ENCODE measurements around the gene CLDN25. TPM values are rescaled to one million over a fixed set of nuclear protein-coding genes. Genes with fewer than 3 reads are reported as not detected.
"Not testable (repeated sequence)": the region's sequence is repeated elsewhere in the genome, so short reads cannot be mapped to it uniquely, and the experiment has no call there.

Gene CLDN25
- 0.27 TPM for total RNA-seq
- under 1 TPM in 4 of 8 donors, not detected in 4; 0.15 to 0.44 (median 0.29) TPM for polyA plus RNA-seq (ENCODE audit: insufficient read depth in 1 of 8, insufficient read length in 8 of 8, low replicate concordance in 1 of 8)
- long read RNA-seq, donor 1, result 0 reads
- long read RNA-seq, donor 2, result 0 reads
- long read RNA-seq, donor 3, result 0 reads
- long read RNA-seq, donor 4, result 0 reads
- long read RNA-seq, donor 5, result 0 reads
- long read RNA-seq, donor 6, result 0 reads
- long read RNA-seq, donor 7, result 0 reads
- long read RNA-seq, donor 8, result 0 reads
- long read RNA-seq, donor 9, result 0 reads
- long read RNA-seq, donor 10, result 0 reads
- long read RNA-seq, donor 11, partial matches to known transcripts, result 0 of 1 reads
- long read RNA-seq, donor 11, other reads (novel, unspliced or antisense), result 0 of 1 reads

DNA sequence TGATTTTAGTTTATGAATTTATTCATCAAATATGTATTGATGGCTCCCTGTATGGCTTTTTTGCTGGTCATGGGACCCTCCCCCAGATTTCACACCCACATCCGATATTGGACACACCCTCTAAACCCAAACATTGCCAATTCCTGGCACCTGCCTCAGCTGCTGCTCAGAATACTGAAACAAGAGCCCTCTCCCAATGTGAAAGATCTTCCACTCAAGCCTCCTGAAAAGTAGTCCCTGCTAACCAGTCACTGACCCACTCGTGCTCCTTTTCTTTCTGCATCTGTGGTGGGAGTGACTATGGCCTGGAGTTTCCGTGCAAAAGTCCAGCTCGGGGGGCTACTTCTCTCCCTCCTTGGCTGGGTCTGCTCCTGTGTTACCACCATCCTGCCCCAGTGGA, at the start of gene CLDN25:
Gene CLDN25 (plus strand): TSS at position 301 of the 400 bp plus-strand sequence. CDS start 0 bp downstream, at position 301.
- Histone ChIP-seq H3K27me3 (ENCODE audit: control insufficient read depth, insufficient read depth, low read length) (no peaks in the 10 kb centered on the region), H3K27ac (ENCODE audit: low read length) (no peak within 1 kb of the TSS), H3K9me3 (replicated peaks; ENCODE audit: control insufficient read depth, low read depth, low read length) (no peaks in the 10 kb centered on the region), H3K4me3 (ENCODE audit: low read length) (no peak within 1 kb of the TSS), H3K4me1 (ENCODE audit: control insufficient read depth, insufficient read depth, low read length) (peaks cover 3% of the 10 kb centered on the region), H3K36me3 (ENCODE audit: control insufficient read depth, insufficient read depth, low read length) (no peaks in the 10 kb centered on the region)
- DNase-seq, result peak; percentile 4
- 60% methylated on average over 2 of the region's 4 CpGs for WGBS (ENCODE audit: insufficient coverage)

DNA sequence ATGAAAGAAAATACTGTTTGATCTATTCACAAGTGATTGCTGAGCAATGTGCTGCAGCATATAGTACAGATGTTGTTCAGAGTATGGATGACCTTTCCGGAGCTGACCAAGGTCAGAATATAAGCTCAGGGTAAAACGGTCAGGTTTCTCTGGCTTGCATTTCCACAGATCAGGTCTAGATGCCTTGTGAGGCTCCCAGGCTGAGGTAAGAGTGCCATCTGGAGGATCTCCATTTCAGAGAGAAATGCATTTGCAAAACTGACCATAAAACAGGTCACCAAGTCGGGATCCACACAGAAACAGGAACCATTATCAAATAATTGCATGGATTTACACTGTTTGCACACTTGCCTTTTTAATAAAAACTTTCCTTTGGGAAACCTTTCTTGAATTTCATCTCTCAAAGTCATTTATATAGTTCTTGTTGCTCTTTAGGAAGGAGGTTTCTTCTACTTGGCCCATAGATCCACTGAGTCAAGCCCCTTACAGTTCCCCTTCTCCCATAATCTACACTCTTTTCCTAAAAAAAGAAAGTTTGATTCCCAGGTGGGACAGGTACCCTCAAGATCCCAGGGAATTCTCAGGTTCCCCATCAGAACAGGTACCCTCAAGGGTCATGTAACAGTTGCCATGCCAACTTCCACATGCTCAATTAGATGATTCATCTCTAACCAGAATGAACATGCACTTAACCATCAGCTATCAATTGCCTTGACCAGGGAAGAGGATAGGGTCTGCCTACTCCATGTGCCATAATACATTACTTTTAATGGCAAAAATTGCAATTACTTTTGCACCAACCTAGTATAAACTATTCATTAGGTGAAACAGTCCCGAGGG, 48.5 kb upstream of the CLDN25 start:
- H3K27ac ChIP-seq (ENCODE audit: low read length), result no peak overlapping the region
- H3K4me3 ChIP-seq (ENCODE audit: low read length), result no peak overlapping the region
- H3K9me3 ChIP-seq (replicated peaks; ENCODE audit: control insufficient read depth, low read depth, low read length), result no peaks in the 10 kb centered on the region
- H3K27me3 ChIP-seq (ENCODE audit: control insufficient read depth, insufficient read depth, low read length), result no peaks in the 10 kb centered on the region
- peaks cover 15% of the 10 kb centered on the region for H3K36me3 ChIP-seq (ENCODE audit: control insufficient read depth, insufficient read depth, low read length)
- 0% methylated on average over 1 of the region's 4 CpGs for WGBS (ENCODE audit: insufficient coverage)
- H3K4me1 ChIP-seq (ENCODE audit: control insufficient read depth, insufficient read depth, low read length), result no peaks in the 10 kb centered on the region
- peak; percentile 71 for DNase-seq

DNA sequence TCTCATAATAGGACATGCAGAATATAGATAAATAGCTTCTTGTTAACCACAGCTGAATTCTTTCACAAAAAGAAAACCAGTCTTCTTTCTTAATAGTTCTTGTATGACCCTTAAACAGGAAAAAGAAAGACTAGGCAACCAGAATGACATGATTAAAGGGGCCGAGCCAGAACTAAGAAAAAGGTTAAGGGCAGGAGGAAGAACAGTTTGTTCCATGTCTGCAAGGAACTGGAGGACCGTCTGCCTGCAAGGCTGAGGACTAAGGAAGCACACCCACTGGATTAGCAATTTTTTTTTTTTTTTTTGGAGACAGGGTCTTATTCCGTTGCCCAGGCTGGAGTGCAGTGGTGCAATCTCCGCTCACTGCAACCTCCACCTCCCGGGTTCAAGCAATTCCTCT, 47.5 kb upstream of the CLDN25 start:
- Histone ChIP-seq H3K4me1 (ENCODE audit: control insufficient read depth, insufficient read depth, low read length) (no peaks in the 10 kb centered on the region), H3K27me3 (ENCODE audit: control insufficient read depth, insufficient read depth, low read length) (no peaks in the 10 kb centered on the region), H3K9me3 (replicated peaks; ENCODE audit: control insufficient read depth, low read depth, low read length) (no peaks in the 10 kb centered on the region), H3K36me3 (ENCODE audit: control insufficient read depth, insufficient read depth, low read length) (peaks cover 23% of the 10 kb centered on the region), H3K4me3 (ENCODE audit: low read length) (no peak overlapping the region), H3K27ac (ENCODE audit: low read length) (no peak overlapping the region)
- WGBS (ENCODE audit: insufficient coverage), result 87% methylated on average over 5 of the region's 5 CpGs
- no peak for DNase-seq

DNA sequence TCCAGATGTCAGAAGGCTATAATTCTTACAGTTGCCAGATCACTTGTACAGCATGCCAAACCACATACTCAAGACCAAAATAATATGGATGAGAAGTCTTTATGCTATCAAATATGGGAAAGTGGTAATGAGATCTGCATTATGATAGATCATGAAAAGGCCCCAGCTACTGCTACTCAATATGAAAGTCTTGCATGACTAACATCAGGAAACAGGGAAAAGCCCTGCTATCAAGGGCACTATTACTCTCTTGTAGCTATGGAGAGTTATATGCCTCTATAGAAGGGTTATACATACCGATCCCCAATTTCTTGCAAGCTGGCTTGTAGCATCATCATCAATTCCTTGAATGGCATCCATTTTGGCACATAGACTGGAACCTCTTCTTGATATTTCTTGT, 43.3 kb upstream of the CLDN25 start:
- Histone ChIP-seq H3K9me3 (replicated peaks; ENCODE audit: control insufficient read depth, low read depth, low read length) (no peaks in the 10 kb centered on the region), H3K4me3 (ENCODE audit: low read length) (no peak overlapping the region), H3K27me3 (ENCODE audit: control insufficient read depth, insufficient read depth, low read length) (no peaks in the 10 kb centered on the region), H3K36me3 (ENCODE audit: control insufficient read depth, insufficient read depth, low read length) (peaks cover 43% of the 10 kb centered on the region), H3K27ac (ENCODE audit: low read length) (no peak overlapping the region), H3K4me1 (ENCODE audit: control insufficient read depth, insufficient read depth, low read length) (no peaks in the 10 kb centered on the region)
- no peak for DNase-seq
- WGBS (ENCODE audit: insufficient coverage), result no CpG with 5 or more reads among the region's 1 CpG

DNA sequence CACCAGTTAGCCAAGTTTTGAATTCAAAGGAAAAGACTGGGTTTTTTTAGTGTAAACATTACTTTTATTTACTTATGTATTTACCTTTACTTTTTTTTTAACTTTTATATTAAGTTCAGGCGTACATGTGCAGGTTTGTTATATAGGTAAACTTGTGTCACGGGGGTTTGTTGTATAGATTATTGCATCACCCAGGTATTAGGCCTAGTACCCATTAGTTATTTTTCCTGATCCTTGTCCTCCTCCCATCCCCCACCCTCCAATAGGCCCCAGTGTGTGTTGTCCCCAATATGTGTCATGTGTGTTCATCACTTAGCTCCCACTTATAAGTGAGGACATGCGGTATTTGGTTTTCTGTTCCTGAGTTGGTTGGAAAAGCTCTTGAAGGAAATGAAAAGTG, 26.7 kb upstream of the CLDN25 start:
- Histone ChIP-seq H3K4me1 (ENCODE audit: control insufficient read depth, insufficient read depth, low read length) (no peaks in the 10 kb centered on the region), H3K36me3 (ENCODE audit: control insufficient read depth, insufficient read depth, low read length) (peaks cover 25% of the 10 kb centered on the region), H3K9me3 (replicated peaks; ENCODE audit: control insufficient read depth, low read depth, low read length) (no peaks in the 10 kb centered on the region), H3K4me3 (ENCODE audit: low read length) (no peak overlapping the region), H3K27ac (ENCODE audit: low read length) (no peak overlapping the region), H3K27me3 (ENCODE audit: control insufficient read depth, insufficient read depth, low read length) (no peaks in the 10 kb centered on the region)
- WGBS (ENCODE audit: insufficient coverage), result no CpG with 5 or more reads among the region's 3 CpGs
- no peak for DNase-seq

DNA sequence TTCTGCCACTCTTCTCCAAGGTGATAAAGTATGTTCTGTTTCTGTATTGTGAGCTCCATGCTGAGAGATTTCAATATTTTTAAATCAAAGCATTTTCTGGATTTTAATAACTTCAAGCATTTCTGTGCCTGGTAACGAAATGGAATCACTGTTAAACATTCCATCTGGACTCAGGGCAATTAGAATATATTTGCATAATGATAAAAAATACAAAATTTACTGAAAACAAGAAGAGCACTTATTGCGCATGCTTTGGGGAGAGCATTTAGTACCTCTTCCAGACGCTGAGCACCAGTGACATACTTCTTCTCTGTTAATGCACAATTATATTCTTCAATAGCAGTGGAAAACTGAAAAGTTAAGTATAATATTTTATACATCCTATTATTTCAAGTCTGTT, 19.4 kb upstream of the CLDN25 start:
- Histone ChIP-seq H3K9me3 (replicated peaks; ENCODE audit: control insufficient read depth, low read depth, low read length) (no peaks in the 10 kb centered on the region), H3K4me3 (ENCODE audit: low read length) (no peak overlapping the region), H3K27ac (ENCODE audit: low read length) (no peak overlapping the region), H3K4me1 (ENCODE audit: control insufficient read depth, insufficient read depth, low read length) (no peaks in the 10 kb centered on the region), H3K36me3 (ENCODE audit: control insufficient read depth, insufficient read depth, low read length) (peaks cover 28% of the 10 kb centered on the region), H3K27me3 (ENCODE audit: control insufficient read depth, insufficient read depth, low read length) (no peaks in the 10 kb centered on the region)
- no peak for DNase-seq
- WGBS (ENCODE audit: insufficient coverage), result no CpG with 5 or more reads among the region's 3 CpGs

DNA sequence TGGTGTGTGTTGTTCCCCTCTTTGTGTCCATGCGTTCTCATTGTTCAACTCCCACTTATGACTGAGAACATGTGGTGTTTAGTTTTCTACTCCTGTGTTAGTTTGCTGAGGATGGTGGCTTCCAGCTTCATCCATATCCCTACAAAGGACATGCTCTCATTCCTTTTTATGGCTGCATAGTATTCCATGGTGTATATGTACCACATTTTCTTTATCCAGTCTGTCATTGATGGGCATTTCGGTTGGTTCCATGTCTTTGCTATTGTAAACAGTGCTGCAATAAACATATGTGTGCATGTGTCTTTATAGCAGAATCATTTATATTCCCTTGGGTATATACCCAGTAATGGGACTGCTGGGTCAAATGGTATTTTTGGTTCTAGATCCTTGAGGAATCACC, 16.6 kb upstream of the CLDN25 start:
- WGBS (ENCODE audit: insufficient coverage), result no CpG with 5 or more reads among the region's 2 CpGs
- H3K27ac ChIP-seq (ENCODE audit: low read length); H3K4me1 ChIP-seq (ENCODE audit: control insufficient read depth, insufficient read depth, low read length); H3K27me3 ChIP-seq (ENCODE audit: control insufficient read depth, insufficient read depth, low read length); H3K9me3 ChIP-seq (replicated peaks; ENCODE audit: control insufficient read depth, low read depth, low read length); DNase-seq; H3K4me3 ChIP-seq (ENCODE audit: low read length): not testable (repeated sequence)
- peaks cover 26% of the 10 kb centered on the region for H3K36me3 ChIP-seq (ENCODE audit: control insufficient read depth, insufficient read depth, low read length)

DNA sequence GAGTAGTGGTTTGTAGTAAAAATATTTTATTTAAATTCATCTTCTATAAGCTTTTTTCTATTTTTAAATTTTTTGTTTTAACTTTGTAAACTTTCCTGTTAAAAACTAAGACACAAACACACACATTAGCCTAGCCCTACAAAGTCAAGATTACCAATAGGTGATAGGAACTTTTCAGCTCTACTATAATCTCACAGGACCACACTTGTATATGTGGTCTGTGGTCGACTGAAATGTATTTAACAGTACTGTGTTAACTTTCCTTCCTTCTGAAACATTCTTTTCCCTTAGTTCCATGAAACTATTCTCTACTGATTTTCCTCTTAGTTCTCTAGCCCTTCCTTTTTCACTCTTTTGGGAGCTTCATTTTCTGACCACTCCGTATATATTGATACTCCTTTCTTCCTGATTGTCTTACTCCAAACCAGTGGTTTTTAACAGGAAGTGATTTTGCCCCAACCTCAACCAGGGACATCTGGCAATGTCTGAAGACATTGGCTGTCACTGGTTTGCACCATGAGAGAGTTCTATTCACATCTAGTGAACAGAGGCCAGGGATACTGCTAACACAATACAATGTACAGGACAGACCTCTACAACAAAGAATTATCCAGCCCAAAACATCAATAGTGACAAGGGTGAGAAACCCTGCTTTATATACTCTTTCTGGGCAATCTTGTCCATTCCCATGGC, 14.9 kb upstream of the CLDN25 start:
- Histone ChIP-seq H3K9me3 (replicated peaks; ENCODE audit: control insufficient read depth, low read depth, low read length) (no peaks in the 10 kb centered on the region), H3K27me3 (ENCODE audit: control insufficient read depth, insufficient read depth, low read length) (no peaks in the 10 kb centered on the region), H3K36me3 (ENCODE audit: control insufficient read depth, insufficient read depth, low read length) (peaks cover 24% of the 10 kb centered on the region), H3K27ac (ENCODE audit: low read length) (no peak overlapping the region), H3K4me1 (ENCODE audit: control insufficient read depth, insufficient read depth, low read length) (no peaks in the 10 kb centered on the region), H3K4me3 (ENCODE audit: low read length) (no peak overlapping the region)
- whole genome bisulfite sequencing (ENCODE audit: insufficient coverage), result 100% methylated on average over 2 of the region's 2 CpGs
- no peak for DNase-seq

DNA sequence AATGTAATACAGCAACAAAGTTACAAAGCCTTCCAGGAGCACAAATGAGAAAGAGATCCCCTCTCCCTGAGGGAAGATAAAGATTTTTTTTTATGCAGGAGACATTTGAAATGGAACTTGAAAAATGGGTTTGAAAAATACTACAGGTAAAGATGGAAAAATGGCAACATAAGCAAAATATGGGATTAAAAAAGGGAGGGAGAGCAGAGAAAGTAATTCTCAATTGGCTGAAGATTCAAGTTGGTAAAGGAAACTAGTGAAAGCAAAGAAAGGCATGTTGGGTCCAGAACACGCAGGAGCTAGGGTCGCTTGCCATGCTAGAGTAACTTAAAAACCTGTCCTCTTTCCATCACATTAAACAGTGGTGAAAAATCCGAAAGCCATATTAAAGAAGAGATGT, 7.6 kb upstream of the CLDN25 start:
- no peak for DNase-seq
- Histone ChIP-seq H3K4me1 (ENCODE audit: control insufficient read depth, insufficient read depth, low read length) (peaks cover 6% of the 10 kb centered on the region), H3K27ac (ENCODE audit: low read length) (no peak overlapping the region), H3K27me3 (ENCODE audit: control insufficient read depth, insufficient read depth, low read length) (no peaks in the 10 kb centered on the region), H3K36me3 (ENCODE audit: control insufficient read depth, insufficient read depth, low read length) (peaks cover 24% of the 10 kb centered on the region), H3K4me3 (ENCODE audit: low read length) (no peak overlapping the region), H3K9me3 (replicated peaks; ENCODE audit: control insufficient read depth, low read depth, low read length) (no peaks in the 10 kb centered on the region)
- WGBS (ENCODE audit: insufficient coverage), result no CpG with 5 or more reads among the region's 3 CpGs

DNA sequence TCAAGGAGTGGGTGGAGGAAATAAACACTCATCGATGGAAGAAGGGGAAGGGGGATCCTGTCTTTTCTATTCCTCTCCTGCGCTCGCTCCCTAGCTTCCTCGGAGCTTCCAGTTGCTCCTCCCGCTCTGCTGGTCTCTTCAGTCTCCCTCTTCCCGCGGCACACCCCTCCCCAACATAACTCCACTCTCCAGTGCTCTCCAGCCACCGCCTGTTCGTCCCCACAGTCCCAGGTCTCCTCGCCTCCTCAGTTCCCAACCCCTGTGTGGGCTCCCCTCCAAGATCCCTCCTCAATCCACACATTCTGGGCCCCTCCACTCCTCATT, 6.5 kb upstream of the CLDN25 start:
- Histone ChIP-seq H3K4me3 (ENCODE audit: low read length) (peak overlapping the region; percentile 60), H3K27ac (ENCODE audit: low read length) (peak overlapping the region; percentile 87), H3K36me3 (ENCODE audit: control insufficient read depth, insufficient read depth, low read length) (peaks cover 18% of the 10 kb centered on the region), H3K4me1 (ENCODE audit: control insufficient read depth, insufficient read depth, low read length) (peaks cover 6% of the 10 kb centered on the region), H3K27me3 (ENCODE audit: control insufficient read depth, insufficient read depth, low read length) (no peaks in the 10 kb centered on the region), H3K9me3 (replicated peaks; ENCODE audit: control insufficient read depth, low read depth, low read length) (no peaks in the 10 kb centered on the region)
- WGBS (ENCODE audit: insufficient coverage), result 0% methylated on average over 9 of the region's 10 CpGs
- peak; percentile 63 for DNase-seq

Data from muscle of leg (tissue), 16 donors.